Measurements from ENCODE around the gene MLPH.

DNA sequence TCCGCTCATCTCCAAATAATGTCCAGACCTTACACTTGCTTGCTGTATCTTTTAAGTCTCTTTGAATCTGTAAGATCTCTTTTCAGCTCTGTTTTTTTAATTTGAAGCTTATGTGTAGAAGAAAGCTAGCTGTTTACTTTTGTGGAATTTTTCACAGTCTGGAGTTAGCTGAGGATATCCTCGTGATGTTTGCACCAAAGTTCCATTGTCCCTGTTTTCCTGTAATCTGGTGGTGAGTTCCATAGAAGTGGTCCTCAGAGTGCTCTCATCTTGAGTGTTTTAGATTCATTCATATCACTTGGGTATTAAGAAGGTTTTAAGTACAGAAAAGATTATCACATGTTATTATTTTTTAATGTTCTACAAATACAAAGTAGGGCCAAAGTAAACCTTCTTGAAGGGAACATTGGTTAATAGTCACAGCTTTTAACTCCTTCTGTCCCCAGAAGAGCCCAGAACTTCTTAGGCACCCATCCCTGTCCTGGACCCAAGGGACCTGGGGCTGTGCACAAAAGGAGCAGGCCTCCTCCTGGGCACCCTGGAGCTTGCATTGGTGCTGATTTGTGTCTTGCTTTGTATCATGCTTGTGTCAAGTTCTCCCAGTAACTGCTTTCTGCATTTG, 15.0 kb downstream of the MLPH start:
- TF ChIP-seq GATA3 (IDR thresholded peaks at IDR 0.05; ENCODE audit: low read depth, low read length) (no peak), GATA2 (IDR thresholded peaks at IDR 0.05; ENCODE audit: low read depth, low read length) (no peak)
